Cardiac fibroblast (primary cell): ENCODE data around the gene MYO1E.

Source experiments
- DNase-seq, 2 donors: peaks; one replicate each; pipeline versions ENCODE4 v3.0.0 to v3.0.0-alpha.2; 2010; ENCODE audit warnings: low read depth in 2 of 2
- H3K4me3 ChIP-seq, 2 donors: replicated peaks in 1 of 2; 1 replicate in 1 of 2; 2 replicates in 1 of 2; pipeline ENCODE4 v1.5.1; 2011; ENCODE audit warnings: low read depth in 2 of 2, low read length in 2 of 2, mild to moderate bottlenecking in 2 of 2, moderate library complexity in 1 of 2
- CTCF ChIP-seq: IDR thresholded peaks from one replicate; pipeline ENCODE4 v1.5.1; 2011; ENCODE audit warnings: low read depth, mild to moderate bottlenecking, low read length, inconsistent platforms

MYO1E gene

GRCh38 chr15:59240036-59240435 is 132.6 kb downstream of the MYO1E start:
- DNase-seq: no peak
- no peak for TF ChIP-seq CTCF
- H3K4me3 ChIP-seq: no peak overlapping the region

GRCh38 chr15:59237924-59238331 is 134.7 kb downstream of the MYO1E start:
- no peak for TF ChIP-seq CTCF
- peak in 1 of 2 donors; percentile 63 for DNase-seq
- H3K4me3 ChIP-seq: no peak overlapping the region

- H3K4me3 ChIP-seq: no peak overlapping the region
- DNase-seq: peak in 1 of 2 donors; percentile 50
- TF ChIP-seq CTCF: no peak
Observed at GRCh38 chr15:59237119-59237855, 135.4 kb downstream of the MYO1E start.

GRCh38 chr15:59236394-59236793 is 136.3 kb downstream of the MYO1E start:
- no peak for DNase-seq
- TF ChIP-seq CTCF: no peak
- no peak overlapping the region for H3K4me3 ChIP-seq

- DNase-seq: peak; percentile 80 to 91
- TF ChIP-seq CTCF: no peak
- no peak overlapping the region for H3K4me3 ChIP-seq
Observed at GRCh38 chr15:59232476-59232875, 140.2 kb downstream of the MYO1E start.

- TF ChIP-seq CTCF: no peak
- no peak for DNase-seq
Observed at GRCh38 chr15:59230531-59231055, 142.1 kb downstream of the MYO1E start.

More at GRCh38 chr15:59230531-59231055, 142.1 kb downstream of the MYO1E start:
- no peak overlapping the region for H3K4me3 ChIP-seq
